ENCODE results near the gene GJE1.
"Not testable (repeated sequence)": the region's sequence is repeated elsewhere in the genome, so short reads cannot be mapped to it uniquely, and the experiment has no call there.

The GJE1 gene, protein sequence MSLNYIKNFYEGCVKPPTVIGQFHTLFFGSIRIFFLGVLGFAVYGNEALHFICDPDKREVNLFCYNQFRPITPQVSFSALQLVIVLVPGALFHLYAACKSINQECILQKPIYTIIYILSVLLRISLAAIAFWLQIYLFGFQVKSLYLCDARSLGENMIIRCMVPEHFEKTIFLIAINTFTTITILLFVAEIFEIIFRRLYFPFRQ

GRCh38 chr6:142132625-142133024 lies at the start of gene GJE1:
TSS of gene GJE1 (plus strand) at chr6:142132925. CDS start at chr6:142133159, 234 bp downstream.
- Histone ChIP-seq H3K36me3 (ENCODE audit: insufficient read depth, low read length) (no peaks in the 10 kb centered on the region), H3K4me3 (ENCODE audit: low read depth in 1 of 2, low read length in 2 of 2) (no peak within 1 kb of the TSS), H3K9me3 (ENCODE audit: low read length) (no peaks in the 10 kb centered on the region), H3K27me3 (ENCODE audit: control insufficient read depth in 1 of 2, insufficient read depth in 2 of 2, low read length in 2 of 2) (no peaks in the 10 kb centered on the region), H3K27ac (ENCODE audit: low read depth, low read length) (no peak within 1 kb of the TSS), H3K9ac (ENCODE audit: low read length) (no peak within 1 kb of the TSS), H3K4me1 (ENCODE audit: insufficient read depth, low read length) (no peaks in the 10 kb centered on the region)

DNA sequence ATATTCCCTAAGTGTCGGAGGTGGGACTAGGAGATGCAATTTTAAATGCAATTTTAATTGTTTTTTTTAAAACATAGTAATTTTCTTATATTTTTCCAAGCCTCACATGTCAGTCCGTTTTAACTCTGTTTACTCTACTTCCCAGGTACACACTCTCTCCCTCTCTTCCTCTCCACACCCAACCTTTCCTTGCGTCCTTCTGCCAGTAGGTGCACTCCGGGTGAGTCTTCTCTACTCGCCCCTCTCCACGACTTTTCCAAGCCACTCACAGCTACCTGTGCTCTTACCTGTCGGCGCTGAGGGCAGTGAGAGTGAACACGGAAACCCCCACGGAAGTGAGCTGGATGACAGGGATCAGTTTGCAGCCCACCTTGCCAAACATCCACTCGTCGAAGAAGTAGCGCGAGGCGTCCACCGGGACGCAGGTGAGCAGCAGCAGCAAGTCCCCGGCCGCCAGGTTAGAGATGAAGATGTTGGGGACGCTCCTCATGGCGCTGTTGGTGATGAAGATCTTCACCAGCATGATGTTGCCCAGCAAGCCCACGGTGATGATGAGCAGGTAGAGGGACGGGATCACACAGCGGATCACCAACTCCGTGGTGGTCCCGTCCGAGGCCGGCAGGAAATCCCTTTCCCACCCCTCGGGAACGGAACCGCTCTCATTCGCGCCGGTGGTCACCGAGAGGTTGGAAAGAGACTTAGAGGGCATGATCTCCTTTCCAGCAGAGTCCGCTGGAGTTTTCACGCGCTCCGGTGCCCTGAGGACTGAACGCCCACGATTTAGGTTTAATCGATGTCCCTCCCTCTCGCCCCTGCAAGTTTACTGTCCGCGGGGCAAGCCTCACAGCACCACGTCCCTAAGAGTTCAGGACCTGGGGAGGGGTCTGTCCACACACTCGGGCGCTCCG lies 44.5 kb upstream of the GJE1 start:
- Histone ChIP-seq H3K9ac (ENCODE audit: low read length) (no peak overlapping the region), H3K36me3 (ENCODE audit: insufficient read depth, low read length) (no peaks in the 10 kb centered on the region), H3K4me3 (ENCODE audit: low read depth in 1 of 2, low read length in 2 of 2) (no peak overlapping the region), H3K27me3 (ENCODE audit: control insufficient read depth in 1 of 2, insufficient read depth in 2 of 2, low read length in 2 of 2) (peaks cover 4 to 6% of the 10 kb centered on the region in 2 donors), H3K4me1 (ENCODE audit: insufficient read depth, low read length) (no peaks in the 10 kb centered on the region), H3K27ac (ENCODE audit: low read depth, low read length) (no peak overlapping the region), H3K9me3 (ENCODE audit: low read length) (no peaks in the 10 kb centered on the region)

- Histone ChIP-seq H3K27ac (ENCODE audit: low read depth, low read length) (no peak overlapping the region), H3K4me1 (ENCODE audit: insufficient read depth, low read length) (no peaks in the 10 kb centered on the region), H3K27me3 (ENCODE audit: control insufficient read depth in 1 of 2, insufficient read depth in 2 of 2, low read length in 2 of 2) (peaks cover 4 to 6% of the 10 kb centered on the region in 2 donors), H3K9me3 (ENCODE audit: low read length) (no peaks in the 10 kb centered on the region), H3K4me3 (ENCODE audit: low read depth in 1 of 2, low read length in 2 of 2) (no peak overlapping the region), H3K36me3 (ENCODE audit: insufficient read depth, low read length) (no peaks in the 10 kb centered on the region), H3K9ac (ENCODE audit: low read length) (no peak overlapping the region)
Measured at GRCh38 chr6:142088858-142089216, 43.9 kb upstream of the GJE1 start.

- H3K9ac ChIP-seq (ENCODE audit: low read length); H3K4me3 ChIP-seq (ENCODE audit: low read depth in 1 of 2, low read length in 2 of 2); H3K4me1 ChIP-seq (ENCODE audit: insufficient read depth, low read length); H3K27ac ChIP-seq (ENCODE audit: low read depth, low read length); H3K36me3 ChIP-seq (ENCODE audit: insufficient read depth, low read length); H3K9me3 ChIP-seq (ENCODE audit: low read length); H3K27me3 ChIP-seq (ENCODE audit: control insufficient read depth in 1 of 2, insufficient read depth in 2 of 2, low read length in 2 of 2): not testable (repeated sequence)
Measured at GRCh38 chr6:142104820-142105219, 27.9 kb upstream of the GJE1 start.

- H3K9ac ChIP-seq (ENCODE audit: low read length); H3K4me3 ChIP-seq (ENCODE audit: low read depth in 1 of 2, low read length in 2 of 2); H3K36me3 ChIP-seq (ENCODE audit: insufficient read depth, low read length); H3K27ac ChIP-seq (ENCODE audit: low read depth, low read length); H3K4me1 ChIP-seq (ENCODE audit: insufficient read depth, low read length); H3K27me3 ChIP-seq (ENCODE audit: control insufficient read depth in 1 of 2, insufficient read depth in 2 of 2, low read length in 2 of 2); H3K9me3 ChIP-seq (ENCODE audit: low read length): not testable (repeated sequence)
Measured at GRCh38 chr6:142110820-142111219, 21.9 kb upstream of the GJE1 start.

DNA sequence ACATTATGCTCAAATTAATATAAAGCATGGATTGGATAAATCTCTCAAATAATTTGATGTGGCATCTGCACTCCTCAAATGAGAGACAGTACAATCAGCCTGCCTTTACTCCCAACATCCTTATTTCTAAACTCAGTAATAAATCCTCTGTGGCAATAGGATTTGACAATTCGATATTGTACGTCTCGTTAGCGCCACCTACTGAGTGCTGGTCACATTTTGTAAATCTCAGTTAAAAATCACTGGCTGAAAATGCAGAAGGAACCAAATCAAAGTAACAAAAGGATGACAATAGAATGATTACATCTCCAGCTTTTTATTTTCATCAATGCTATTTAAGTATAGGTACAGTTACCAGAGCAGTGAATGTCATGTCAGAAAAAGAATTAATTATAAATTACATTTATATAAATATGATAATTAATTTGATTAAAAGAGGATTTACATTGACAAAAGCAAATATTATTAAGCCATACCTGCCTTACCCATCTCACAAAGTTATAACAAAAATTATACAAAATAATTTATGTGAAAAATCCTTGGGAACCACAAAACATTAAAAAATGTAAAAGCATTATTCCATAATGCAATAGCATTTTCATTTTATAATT lies 20.2 kb upstream of the GJE1 start:
- H3K9me3 ChIP-seq (ENCODE audit: low read length), result no peaks in the 10 kb centered on the region
- no peaks in the 10 kb centered on the region for H3K36me3 ChIP-seq (ENCODE audit: insufficient read depth, low read length)
- H3K27me3 ChIP-seq (ENCODE audit: control insufficient read depth in 1 of 2, insufficient read depth in 2 of 2, low read length in 2 of 2), result no peaks in the 10 kb centered on the region
- no peak overlapping the region for H3K9ac ChIP-seq (ENCODE audit: low read length)
- no peaks in the 10 kb centered on the region for H3K4me1 ChIP-seq (ENCODE audit: insufficient read depth, low read length)
- H3K4me3 ChIP-seq (ENCODE audit: low read depth in 1 of 2, low read length in 2 of 2), result no peak overlapping the region
- H3K27ac ChIP-seq (ENCODE audit: low read depth, low read length), result no peak overlapping the region

- H3K9ac ChIP-seq (ENCODE audit: low read length), result no peak overlapping the region
- H3K9me3 ChIP-seq (ENCODE audit: low read length), result no peaks in the 10 kb centered on the region
- H3K4me3 ChIP-seq (ENCODE audit: low read depth in 1 of 2, low read length in 2 of 2), result no peak overlapping the region
- H3K36me3 ChIP-seq (ENCODE audit: insufficient read depth, low read length), result no peaks in the 10 kb centered on the region
- H3K27ac ChIP-seq (ENCODE audit: low read depth, low read length), result no peak overlapping the region
- no peaks in the 10 kb centered on the region for H3K4me1 ChIP-seq (ENCODE audit: insufficient read depth, low read length)
- no peaks in the 10 kb centered on the region for H3K27me3 ChIP-seq (ENCODE audit: control insufficient read depth in 1 of 2, insufficient read depth in 2 of 2, low read length in 2 of 2)
Measured at GRCh38 chr6:142117366-142117765, 15.4 kb upstream of the GJE1 start.

GRCh38 chr6:142118328-142118727 lies 14.4 kb upstream of the GJE1 start:
- Histone ChIP-seq H3K4me3 (ENCODE audit: low read depth in 1 of 2, low read length in 2 of 2) (no peak overlapping the region), H3K9ac (ENCODE audit: low read length) (no peak overlapping the region), H3K27ac (ENCODE audit: low read depth, low read length) (no peak overlapping the region), H3K9me3 (ENCODE audit: low read length) (no peaks in the 10 kb centered on the region), H3K27me3 (ENCODE audit: control insufficient read depth in 1 of 2, insufficient read depth in 2 of 2, low read length in 2 of 2) (no peaks in the 10 kb centered on the region), H3K36me3 (ENCODE audit: insufficient read depth, low read length) (no peaks in the 10 kb centered on the region), H3K4me1 (ENCODE audit: insufficient read depth, low read length) (no peaks in the 10 kb centered on the region)

GRCh38 chr6:142118925-142119324 lies 13.8 kb upstream of the GJE1 start:
- no peaks in the 10 kb centered on the region for H3K4me1 ChIP-seq (ENCODE audit: insufficient read depth, low read length)
- H3K27me3 ChIP-seq (ENCODE audit: control insufficient read depth in 1 of 2, insufficient read depth in 2 of 2, low read length in 2 of 2), result no peaks in the 10 kb centered on the region
- H3K9me3 ChIP-seq (ENCODE audit: low read length), result no peaks in the 10 kb centered on the region
- no peaks in the 10 kb centered on the region for H3K36me3 ChIP-seq (ENCODE audit: insufficient read depth, low read length)
- no peak overlapping the region for H3K27ac ChIP-seq (ENCODE audit: low read depth, low read length)
- no peak overlapping the region for H3K9ac ChIP-seq (ENCODE audit: low read length)
- H3K4me3 ChIP-seq (ENCODE audit: low read depth in 1 of 2, low read length in 2 of 2), result no peak overlapping the region

- no peaks in the 10 kb centered on the region for H3K9me3 ChIP-seq (ENCODE audit: low read length)
- H3K9ac ChIP-seq (ENCODE audit: low read length), result no peak overlapping the region
- no peaks in the 10 kb centered on the region for H3K36me3 ChIP-seq (ENCODE audit: insufficient read depth, low read length)
- no peaks in the 10 kb centered on the region for H3K4me1 ChIP-seq (ENCODE audit: insufficient read depth, low read length)
- H3K27ac ChIP-seq (ENCODE audit: low read depth, low read length), result no peak overlapping the region
- H3K27me3 ChIP-seq (ENCODE audit: control insufficient read depth in 1 of 2, insufficient read depth in 2 of 2, low read length in 2 of 2), result no peaks in the 10 kb centered on the region
- H3K4me3 ChIP-seq (ENCODE audit: low read depth in 1 of 2, low read length in 2 of 2), result no peak overlapping the region
Measured at GRCh38 chr6:142121342-142121741, 11.4 kb upstream of the GJE1 start.

DNA sequence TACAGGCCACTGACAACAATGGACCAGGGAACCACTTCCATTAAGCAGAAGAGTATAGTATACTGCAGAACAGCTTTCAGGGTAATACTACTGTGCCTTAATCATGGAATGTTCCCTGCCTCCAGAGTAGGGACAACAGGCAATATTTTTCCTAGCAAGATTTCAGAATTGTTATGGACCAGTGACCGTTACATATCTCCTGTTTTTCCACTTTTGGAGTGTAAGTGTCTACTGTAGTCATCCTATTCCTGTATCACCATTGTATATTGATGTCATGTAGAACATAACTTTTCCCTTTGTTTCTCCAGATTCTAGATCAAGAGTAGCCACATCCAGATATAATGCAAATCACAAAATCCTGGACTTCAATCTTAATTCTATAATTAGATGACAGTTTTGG lies 1.9 kb upstream of the GJE1 start:
- H3K4me3 ChIP-seq (ENCODE audit: low read depth in 1 of 2, low read length in 2 of 2), result no peak overlapping the region
- H3K9ac ChIP-seq (ENCODE audit: low read length), result no peak overlapping the region
- H3K36me3 ChIP-seq (ENCODE audit: insufficient read depth, low read length), result no peaks in the 10 kb centered on the region
- no peak overlapping the region for H3K27ac ChIP-seq (ENCODE audit: low read depth, low read length)
- no peaks in the 10 kb centered on the region for H3K9me3 ChIP-seq (ENCODE audit: low read length)
- no peaks in the 10 kb centered on the region for H3K27me3 ChIP-seq (ENCODE audit: control insufficient read depth in 1 of 2, insufficient read depth in 2 of 2, low read length in 2 of 2)
- no peaks in the 10 kb centered on the region for H3K4me1 ChIP-seq (ENCODE audit: insufficient read depth, low read length)
